BE2C (cell line): ENCODE measurements around the gene IRS4.

Experiments used
- DNase-seq: peaks from one replicate; pipeline ENCODE4 v3.0.0-alpha.2; 2020
- H3K27me3 ChIP-seq: fragments of 250-450 bp; sonication (Bioruptor Pico); 2 replicates; pipeline ENCODE4 v1.5.1; 2020; ENCODE audit warnings: mild to moderate bottlenecking
- H3K36me3 ChIP-seq: fragments of 250-450 bp; sonication (Bioruptor Pico); 2 replicates; pipeline ENCODE4 v1.5.1; 2020; ENCODE audit warnings: mild to moderate bottlenecking
- H3K4me1 ChIP-seq: fragments of 250-450 bp; sonication (Bioruptor Pico); 2 replicates; pipeline ENCODE4 v1.5.1; 2020
- H3K4me3 ChIP-seq: 2 replicates; pipeline ENCODE4 v1.5.1; 2011; ENCODE audit warnings: low read depth, low read length
- H3K9me3 ChIP-seq: fragments of 250-450 bp; sonication (Bioruptor Pico); 2 replicates; pipeline ENCODE4 v1.5.1; 2020
- TF ChIP-seq, protein P1 (sequence below): IDR thresholded peaks from 2 replicates; pipeline ENCODE4 v1.5.1; 2012; ENCODE audit warnings: mild to moderate bottlenecking, low read depth, low read length

The IRS4 gene

DNA sequence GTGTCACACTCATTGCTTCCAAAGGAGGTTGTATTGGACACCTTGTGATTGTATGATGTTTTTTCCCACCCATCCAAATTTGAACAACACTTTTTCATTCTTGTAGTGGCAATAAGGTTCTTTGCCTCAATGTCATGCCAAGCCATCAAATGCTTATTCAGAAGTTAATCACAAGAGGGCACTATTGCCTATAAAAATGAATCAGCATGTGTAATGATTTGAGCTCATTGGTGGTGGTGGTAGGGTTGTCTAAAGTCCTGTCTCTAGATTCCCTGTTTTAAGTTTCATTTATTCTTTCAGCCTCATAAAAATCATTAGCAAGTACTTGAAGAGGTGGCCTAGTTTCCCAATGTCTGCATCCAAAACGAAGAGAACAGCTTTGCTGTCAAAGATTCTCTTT lies 37.0 kb downstream of the IRS4 start:
- H3K4me1 ChIP-seq, result no peaks in the 10 kb centered on the region
- H3K4me3 ChIP-seq, result no peak overlapping the region
- no peaks in the 10 kb centered on the region for H3K36me3 ChIP-seq
- H3K9me3 ChIP-seq, result no peaks in the 10 kb centered on the region
- no peak for DNase-seq
- no peaks in the 10 kb centered on the region for H3K27me3 ChIP-seq
- TF ChIP-seq, protein P1, sequence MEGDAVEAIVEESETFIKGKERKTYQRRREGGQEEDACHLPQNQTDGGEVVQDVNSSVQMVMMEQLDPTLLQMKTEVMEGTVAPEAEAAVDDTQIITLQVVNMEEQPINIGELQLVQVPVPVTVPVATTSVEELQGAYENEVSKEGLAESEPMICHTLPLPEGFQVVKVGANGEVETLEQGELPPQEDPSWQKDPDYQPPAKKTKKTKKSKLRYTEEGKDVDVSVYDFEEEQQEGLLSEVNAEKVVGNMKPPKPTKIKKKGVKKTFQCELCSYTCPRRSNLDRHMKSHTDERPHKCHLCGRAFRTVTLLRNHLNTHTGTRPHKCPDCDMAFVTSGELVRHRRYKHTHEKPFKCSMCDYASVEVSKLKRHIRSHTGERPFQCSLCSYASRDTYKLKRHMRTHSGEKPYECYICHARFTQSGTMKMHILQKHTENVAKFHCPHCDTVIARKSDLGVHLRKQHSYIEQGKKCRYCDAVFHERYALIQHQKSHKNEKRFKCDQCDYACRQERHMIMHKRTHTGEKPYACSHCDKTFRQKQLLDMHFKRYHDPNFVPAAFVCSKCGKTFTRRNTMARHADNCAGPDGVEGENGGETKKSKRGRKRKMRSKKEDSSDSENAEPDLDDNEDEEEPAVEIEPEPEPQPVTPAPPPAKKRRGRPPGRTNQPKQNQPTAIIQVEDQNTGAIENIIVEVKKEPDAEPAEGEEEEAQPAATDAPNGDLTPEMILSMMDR, result peak; percentile 43

DNA sequence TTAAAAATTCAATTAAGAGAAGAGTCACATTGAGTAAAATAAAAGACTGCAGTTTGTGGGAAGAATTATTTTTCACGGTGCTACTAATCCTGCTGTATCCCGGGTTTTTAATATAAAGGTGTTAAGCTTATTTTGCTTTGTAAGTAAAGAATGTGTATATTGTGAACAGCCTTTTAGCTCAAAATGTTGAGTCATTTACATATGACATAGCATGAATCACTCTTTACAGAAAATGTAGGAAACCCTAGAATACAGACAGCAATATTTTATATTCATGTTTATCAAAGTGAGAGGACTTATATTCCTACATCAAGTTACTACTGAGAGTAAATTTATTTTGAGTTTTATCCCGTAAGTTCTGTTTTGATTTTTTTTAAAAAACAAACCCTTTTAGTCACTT lies 39.7 kb downstream of the IRS4 start:
- no peak overlapping the region for H3K4me3 ChIP-seq
- no peaks in the 10 kb centered on the region for H3K4me1 ChIP-seq
- no peak for DNase-seq
- no peaks in the 10 kb centered on the region for H3K9me3 ChIP-seq
- TF ChIP-seq, protein P1, result no peak
- H3K36me3 ChIP-seq, result no peaks in the 10 kb centered on the region
- no peaks in the 10 kb centered on the region for H3K27me3 ChIP-seq
